MM.1S (cell line): ENCODE data around the gene TIGD4.

ENCODE experiments used
- EZH2 ChIP-seq: fragments of 300-600 bp; sonication (generic); optimal IDR thresholded peaks from 2 replicates; pipeline ENCODE3; 2017; ENCODE audit warnings: low read depth, mild to moderate bottlenecking, antibody characterized with exemption, low read length, mixed read lengths
- EZH2phosphoT487 ChIP-seq: fragments of 300-600 bp; sonication (generic); IDR thresholded peaks from 2 replicates; pipeline ENCODE4 v1.6.1; 2018; ENCODE audit warnings: antibody characterized with exemption, low read length
- TF ChIP-seq, protein P1 (sequence below): fragments of 300-600 bp; sonication (generic); IDR thresholded peaks from 2 replicates; pipeline ENCODE4 v1.5.1; 2016; ENCODE audit warnings: antibody characterized with exemption, low read length, mixed read lengths

DNA sequence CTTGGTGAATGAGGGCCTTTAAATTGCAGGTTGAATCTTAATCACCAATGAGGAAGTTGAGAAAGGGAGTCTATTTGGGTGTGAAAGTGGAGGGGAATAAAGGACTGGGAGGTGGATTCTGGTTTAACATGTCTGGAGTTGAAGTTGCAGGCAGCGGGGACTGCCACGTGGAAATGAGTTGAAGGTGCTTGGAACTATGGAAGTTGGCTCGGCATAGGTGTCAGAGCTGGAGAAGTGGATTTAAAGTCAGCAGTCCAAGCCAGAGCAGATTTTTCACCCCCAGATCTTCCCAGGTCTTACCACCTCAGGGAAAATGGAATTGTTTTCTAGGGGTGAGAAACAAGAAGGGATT is 44.9 kb downstream of the TIGD4 start:
- TF ChIP-seq, protein P1, sequence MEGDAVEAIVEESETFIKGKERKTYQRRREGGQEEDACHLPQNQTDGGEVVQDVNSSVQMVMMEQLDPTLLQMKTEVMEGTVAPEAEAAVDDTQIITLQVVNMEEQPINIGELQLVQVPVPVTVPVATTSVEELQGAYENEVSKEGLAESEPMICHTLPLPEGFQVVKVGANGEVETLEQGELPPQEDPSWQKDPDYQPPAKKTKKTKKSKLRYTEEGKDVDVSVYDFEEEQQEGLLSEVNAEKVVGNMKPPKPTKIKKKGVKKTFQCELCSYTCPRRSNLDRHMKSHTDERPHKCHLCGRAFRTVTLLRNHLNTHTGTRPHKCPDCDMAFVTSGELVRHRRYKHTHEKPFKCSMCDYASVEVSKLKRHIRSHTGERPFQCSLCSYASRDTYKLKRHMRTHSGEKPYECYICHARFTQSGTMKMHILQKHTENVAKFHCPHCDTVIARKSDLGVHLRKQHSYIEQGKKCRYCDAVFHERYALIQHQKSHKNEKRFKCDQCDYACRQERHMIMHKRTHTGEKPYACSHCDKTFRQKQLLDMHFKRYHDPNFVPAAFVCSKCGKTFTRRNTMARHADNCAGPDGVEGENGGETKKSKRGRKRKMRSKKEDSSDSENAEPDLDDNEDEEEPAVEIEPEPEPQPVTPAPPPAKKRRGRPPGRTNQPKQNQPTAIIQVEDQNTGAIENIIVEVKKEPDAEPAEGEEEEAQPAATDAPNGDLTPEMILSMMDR, result no peak
- TF ChIP-seq EZH2 (no peak), EZH2phosphoT487 (no peak)
